T-helper 2 cell treated with Interferon-gamma antibody and Interleukin-4, amounts not matched to agents 5 μg/mL and 100 μg/mL, for 36 hours (primary cell): ENCODE results near the gene CMSS1.
A peak's percentile ranks its signal among the peaks of the same experiment; 100 is the strongest.

Experiments
- DNase-seq: peaks from one replicate; pipeline ENCODE4 v3.0.0; 2021; ENCODE audit warnings: low spot score
- H3K27ac Mint-ChIP-seq: one replicate; pipeline ENCODE4 v1.8.0; 2021; ENCODE audit warnings: mild to moderate bottlenecking, mixed read lengths
- H3K27me3 Mint-ChIP-seq: one replicate; pipeline ENCODE4 v1.8.0; 2021; ENCODE audit warnings: low read depth, mixed read lengths
- H3K36me3 Mint-ChIP-seq: one replicate; pipeline ENCODE4 v1.8.0; 2021; ENCODE audit warnings: low read depth, mixed read lengths
- H3K4me1 Mint-ChIP-seq: one replicate; pipeline ENCODE4 v1.8.0; 2021; ENCODE audit warnings: low read depth, mixed read lengths
- H3K4me3 Mint-ChIP-seq: one replicate; pipeline ENCODE4 v1.8.0; 2022; ENCODE audit warnings: mild to moderate bottlenecking, moderate library complexity, mixed read lengths
- H3K9me3 Mint-ChIP-seq: one replicate; pipeline ENCODE4 v1.8.0; 2021; ENCODE audit warnings: mixed read lengths

Gene CMSS1

GRCh38 chr3:100062665-100063064 is 245.0 kb downstream of the CMSS1 start:
- H3K9me3 Mint-ChIP-seq, result no peaks in the 10 kb centered on the region
- peaks cover 16% of the 10 kb centered on the region for H3K4me1 Mint-ChIP-seq
- H3K36me3 Mint-ChIP-seq, result no peaks in the 10 kb centered on the region
- no peaks in the 10 kb centered on the region for H3K27me3 Mint-ChIP-seq
- H3K27ac Mint-ChIP-seq, result no peak overlapping the region
- DNase-seq, result no peak
- H3K4me3 Mint-ChIP-seq, result no peak overlapping the region

GRCh38 chr3:100063929-100064461 is 246.3 kb downstream of the CMSS1 start:
- no peaks in the 10 kb centered on the region for H3K9me3 Mint-ChIP-seq
- H3K27ac Mint-ChIP-seq, result no peak overlapping the region
- no peak for DNase-seq
- no peaks in the 10 kb centered on the region for H3K36me3 Mint-ChIP-seq
- peaks cover 17% of the 10 kb centered on the region for H3K4me1 Mint-ChIP-seq
- no peak overlapping the region for H3K4me3 Mint-ChIP-seq
- no peaks in the 10 kb centered on the region for H3K27me3 Mint-ChIP-seq

GRCh38 chr3:100067589-100067988 is 249.9 kb downstream of the CMSS1 start:
- H3K27ac Mint-ChIP-seq, result no peak overlapping the region
- peaks cover 15% of the 10 kb centered on the region for H3K36me3 Mint-ChIP-seq
- H3K27me3 Mint-ChIP-seq, result no peaks in the 10 kb centered on the region
- DNase-seq, result no peak
- H3K4me1 Mint-ChIP-seq, result peaks cover 36% of the 10 kb centered on the region
- no peaks in the 10 kb centered on the region for H3K9me3 Mint-ChIP-seq
- H3K4me3 Mint-ChIP-seq, result no peak overlapping the region

- peaks cover 46% of the 10 kb centered on the region for H3K4me1 Mint-ChIP-seq
- H3K27me3 Mint-ChIP-seq, result no peaks in the 10 kb centered on the region
- peak; percentile 72 for DNase-seq
- H3K27ac Mint-ChIP-seq, result peak overlapping the region; percentile 6
- H3K36me3 Mint-ChIP-seq, result peaks cover 17% of the 10 kb centered on the region
- H3K4me3 Mint-ChIP-seq, result peak overlapping the region; percentile 13
- H3K9me3 Mint-ChIP-seq, result no peaks in the 10 kb centered on the region
Observed at GRCh38 chr3:100068826-100069225, 251.2 kb downstream of the CMSS1 start.

- Mint-ChIP-seq H3K36me3 (peaks cover 17% of the 10 kb centered on the region), H3K4me1 (peaks cover 50% of the 10 kb centered on the region), H3K4me3 (no peak overlapping the region)
Observed at GRCh38 chr3:100069472-100069871, 251.8 kb downstream of the CMSS1 start.

GRCh38 chr3:100072326-100073048 is 254.8 kb downstream of the CMSS1 start:
- peaks cover 3% of the 10 kb centered on the region for H3K9me3 Mint-ChIP-seq
- peak overlapping the region; percentile 72 for H3K4me3 Mint-ChIP-seq
- peak overlapping the region; percentile 87 for H3K27ac Mint-ChIP-seq
- DNase-seq, result no peak
- H3K27me3 Mint-ChIP-seq, result no peaks in the 10 kb centered on the region
- peaks cover 26% of the 10 kb centered on the region for H3K36me3 Mint-ChIP-seq
- H3K4me1 Mint-ChIP-seq, result peaks cover 71% of the 10 kb centered on the region

More at GRCh38 chr3:100069472-100069871, 251.8 kb downstream of the CMSS1 start:
- Mint-ChIP-seq H3K27me3 (no peaks in the 10 kb centered on the region), H3K9me3 (no peaks in the 10 kb centered on the region), H3K27ac (peak overlapping the region; percentile 53)
- DNase-seq, result no peak

GRCh38 chr3:100073049-100073713 is 255.5 kb downstream of the CMSS1 start:
- no peak for DNase-seq
- peak overlapping the region; percentile 72 for H3K4me3 Mint-ChIP-seq
- H3K9me3 Mint-ChIP-seq, result peaks cover 3% of the 10 kb centered on the region
- no peaks in the 10 kb centered on the region for H3K27me3 Mint-ChIP-seq
- peak overlapping the region; percentile 87 for H3K27ac Mint-ChIP-seq
- peaks cover 26% of the 10 kb centered on the region for H3K36me3 Mint-ChIP-seq
- peaks cover 70% of the 10 kb centered on the region for H3K4me1 Mint-ChIP-seq

- Mint-ChIP-seq H3K27me3 (no peaks in the 10 kb centered on the region), H3K9me3 (peaks cover 3% of the 10 kb centered on the region), H3K27ac (peak overlapping the region; percentile 87), H3K4me1 (peaks cover 68% of the 10 kb centered on the region), H3K4me3 (peak overlapping the region; percentile 72), H3K36me3 (peaks cover 26% of the 10 kb centered on the region)
- peak; percentile 48 for DNase-seq
Observed at GRCh38 chr3:100073714-100074307, 256.1 kb downstream of the CMSS1 start.

GRCh38 chr3:100075196-100075595 is 257.5 kb downstream of the CMSS1 start:
- Mint-ChIP-seq H3K27ac (peak overlapping the region; percentile 50), H3K9me3 (peaks cover 3% of the 10 kb centered on the region), H3K4me1 (peaks cover 56% of the 10 kb centered on the region), H3K4me3 (peak overlapping the region; percentile 25), H3K36me3 (peaks cover 30% of the 10 kb centered on the region), H3K27me3 (no peaks in the 10 kb centered on the region)
- DNase-seq, result no peak

- Mint-ChIP-seq H3K27me3 (no peaks in the 10 kb centered on the region), H3K27ac (peak overlapping the region; percentile 77), H3K36me3 (peaks cover 36% of the 10 kb centered on the region), H3K4me1 (peaks cover 55% of the 10 kb centered on the region), H3K4me3 (peak overlapping the region; percentile 25), H3K9me3 (peaks cover 3% of the 10 kb centered on the region)
- no peak for DNase-seq
Observed at GRCh38 chr3:100075851-100076730, 258.4 kb downstream of the CMSS1 start.

GRCh38 chr3:100076731-100077529 is 259.3 kb downstream of the CMSS1 start:
- no peaks in the 10 kb centered on the region for H3K27me3 Mint-ChIP-seq
- H3K4me1 Mint-ChIP-seq, result peaks cover 48% of the 10 kb centered on the region
- peak overlapping the region; percentile 77 for H3K27ac Mint-ChIP-seq
- peak overlapping the region; percentile 25 for H3K4me3 Mint-ChIP-seq
- DNase-seq, result no peak
- peaks cover 29% of the 10 kb centered on the region for H3K36me3 Mint-ChIP-seq
- H3K9me3 Mint-ChIP-seq, result peaks cover 3% of the 10 kb centered on the region

GRCh38 chr3:100079328-100079727 is 261.7 kb downstream of the CMSS1 start:
- peaks cover 29% of the 10 kb centered on the region for H3K36me3 Mint-ChIP-seq
- peaks cover 3% of the 10 kb centered on the region for H3K9me3 Mint-ChIP-seq
- no peaks in the 10 kb centered on the region for H3K27me3 Mint-ChIP-seq
- H3K4me1 Mint-ChIP-seq, result peaks cover 38% of the 10 kb centered on the region
- DNase-seq, result no peak
- H3K4me3 Mint-ChIP-seq, result no peak overlapping the region
- no peak overlapping the region for H3K27ac Mint-ChIP-seq

- no peak for DNase-seq
- no peaks in the 10 kb centered on the region for H3K27me3 Mint-ChIP-seq
- H3K36me3 Mint-ChIP-seq, result peaks cover 29% of the 10 kb centered on the region
- peaks cover 34% of the 10 kb centered on the region for H3K4me1 Mint-ChIP-seq
- no peak overlapping the region for H3K4me3 Mint-ChIP-seq
- H3K9me3 Mint-ChIP-seq, result peaks cover 3% of the 10 kb centered on the region
- no peak overlapping the region for H3K27ac Mint-ChIP-seq
Observed at GRCh38 chr3:100080573-100080972, 262.9 kb downstream of the CMSS1 start.
